ENCODE measurements around the gene RAB43.
"Not testable (repeated sequence)": the region's sequence is repeated elsewhere in the genome, so short reads cannot be mapped to it uniquely, and the experiment has no call there.

RAB43 gene

GRCh38 chr3:129121016-129121791 is 400 bp downstream of the RAB43 start:
- no peak for DNase-seq

- DNase-seq, result peak; percentile 93
These were observed 1.2 kb downstream of the RAB43 start for GRCh38 chr3:129120254-129121004.

GRCh38 chr3:129119365-129120100 is 2.1 kb downstream of the RAB43 start:
- DNase-seq, result peak; percentile 23

GRCh38 chr3:129118745-129119144 is 2.9 kb downstream of the RAB43 start:
- DNase-seq, result peak; percentile 84

GRCh38 chr3:129117134-129117533 is 4.5 kb downstream of the RAB43 start:
- no peak for DNase-seq

- peak; percentile 20 for DNase-seq
These were observed 5.1 kb downstream of the RAB43 start for GRCh38 chr3:129116482-129116946.

- DNase-seq, result no peak
These were observed 7.1 kb downstream of the RAB43 start for GRCh38 chr3:129114455-129114854.

GRCh38 chr3:129112308-129113052 is 9.1 kb downstream of the RAB43 start:
- no peak for DNase-seq

- DNase-seq, result not testable (repeated sequence)
These were observed 10.4 kb downstream of the RAB43 start for GRCh38 chr3:129111076-129111780.

- no peak for DNase-seq
These were observed 13.8 kb downstream of the RAB43 start for GRCh38 chr3:129107793-129108192.

- no peak for DNase-seq
These were observed 14.6 kb downstream of the RAB43 start for GRCh38 chr3:129106866-129107565.

- no peak for DNase-seq
These were observed 15.3 kb downstream of the RAB43 start for GRCh38 chr3:129106320-129106719.

GRCh38 chr3:129105862-129106261 is 15.7 kb downstream of the RAB43 start:
- DNase-seq, result no peak

GRCh38 chr3:129104498-129105079 is 17.0 kb downstream of the RAB43 start:
- DNase-seq, result no peak

GRCh38 chr3:129104051-129104450 is 17.6 kb downstream of the RAB43 start:
- DNase-seq, result no peak

- DNase-seq, result no peak
These were observed 18.3 kb downstream of the RAB43 start for GRCh38 chr3:129103296-129103695.

GRCh38 chr3:129101370-129102138 is 20.1 kb downstream of the RAB43 start:
- DNase-seq, result no peak

GRCh38 chr3:129100274-129100673 is 21.3 kb downstream of the RAB43 start:
- DNase-seq, result no peak

- DNase-seq, result no peak
These were observed 26.3 kb downstream of the RAB43 start for GRCh38 chr3:129095285-129095684.

- not testable (repeated sequence) for DNase-seq
These were observed 33.3 kb downstream of the RAB43 start for GRCh38 chr3:129088312-129088711.

Measured in CD4-positive, alpha-beta T cell treated with Interleukin-12 subunit alpha and Interleukin-12 subunit beta, for 1 hour (primary cell).